ENCODE measurements around the gene MFSD6L. TPM values are rescaled to one million over a fixed set of nuclear protein-coding genes. Genes with fewer than 3 reads are reported as not detected.
A peak's percentile ranks its signal among the peaks of the same experiment; 100 is the strongest.

The MFSD6L gene
- total RNA-seq, 1 experiment from 2014 or later = 2.1 TPM

- Histone ChIP-seq H3T11ph (ENCODE audit: low read length) (no peak overlapping the region), H2BK15ac (ENCODE audit: low read depth, low read length) (no peak overlapping the region), H3K4me2 (ENCODE audit: insufficient read depth, insufficient read length, low read length) (no peak overlapping the region), H3K4me1 (ENCODE audit: insufficient read depth, low read length) (no peaks in the 10 kb centered on the region), H3K9me3 (ENCODE audit: control insufficient read depth, low read depth, low read length) (peaks cover 5% of the 10 kb centered on the region), H3K56ac (ENCODE audit: insufficient read length, low read depth, low read length) (no peak overlapping the region), H3K23me2 (ENCODE audit: insufficient read length, low read depth, low read length, poor library complexity, severe bottlenecking) (no peaks in the 10 kb centered on the region), H3K79me1 (ENCODE audit: insufficient read depth, low read depth, low read length, poor library complexity, severe bottlenecking) (no peaks in the 10 kb centered on the region), H4K8ac (replicated peaks; ENCODE audit: insufficient read length, low read depth, low read length) (no peak overlapping the region), H3K14ac (ENCODE audit: insufficient read depth, low read length) (no peak overlapping the region), H3K4ac (ENCODE audit: low read depth, low read length) (no peak overlapping the region), H3K9ac (ENCODE audit: extremely low read depth, insufficient read length, low read length) (no peak overlapping the region), H4K5ac (ENCODE audit: insufficient read length, low read depth, low read length) (no peak overlapping the region), H2AK5ac (ENCODE audit: insufficient read length, low read length) (no peak overlapping the region), H3K23ac (ENCODE audit: insufficient read length, low read depth, low read length) (no peak overlapping the region), H3K18ac (ENCODE audit: insufficient read length, low read depth, low read length) (no peak overlapping the region), H3K27me3 (ENCODE audit: insufficient read depth, low read length) (no peaks in the 10 kb centered on the region), H2AFZ (ENCODE audit: low read length) (no peak overlapping the region), H2BK120ac (ENCODE audit: low read depth, low read length, poor library complexity, severe bottlenecking) (no peak overlapping the region), H3K27ac (ENCODE audit: insufficient read length, low read depth, low read length) (no peak overlapping the region), H4K91ac (ENCODE audit: insufficient read length, low read depth, low read length) (no peak overlapping the region), H2BK20ac (ENCODE audit: low read depth, low read length, poor library complexity, severe bottlenecking) (no peak overlapping the region), H2BK5ac (ENCODE audit: insufficient read length, low read length) (no peak overlapping the region), H2BK12ac (ENCODE audit: insufficient read length, low read depth, low read length) (no peak overlapping the region), H4K20me1 (ENCODE audit: control insufficient read depth, insufficient read depth, insufficient read length) (no peaks in the 10 kb centered on the region), H3K79me2 (ENCODE audit: insufficient read depth, low read length) (no peaks in the 10 kb centered on the region)
- H3K27ac Mint-ChIP-seq = no peak overlapping the region
- no peak for TF ChIP-seq CTCF (conservative IDR thresholded peaks at IDR 0.05)
- no peak overlapping the region for H3K4me3 Mint-ChIP-seq
- H3K27me3 Mint-ChIP-seq (ENCODE audit: low read depth) = no peaks in the 10 kb centered on the region; the same call in 1 of the 2 replicates
- peak; percentile 5 for DNase-seq
- H3K9me3 Mint-ChIP-seq = peaks cover 9 to 16% of the 10 kb centered on the region in 2 experiments
- peaks cover 16 to 29% of the 10 kb centered on the region in 2 experiments for H3K4me1 Mint-ChIP-seq
- peaks cover 2 to 10% (median 6%) of the 10 kb centered on the region in 3 experiments; a peak in 6 of 7 replicates for H3K36me3 Mint-ChIP-seq (ENCODE audit: insufficient read depth in 1 of 3, low read depth in 3 of 3)
- WGBS (ENCODE audit: extremely low coverage, insufficient read length, low lambda C conversion rate) = no CpG with 5 or more reads among the region's 6 CpGs
Observed at GRCh38 chr17:8792646-8793045, 6.5 kb downstream of the MFSD6L start.
